ENCODE data around the gene AGBL4. TPM values are rescaled to one million over a fixed set of nuclear protein-coding genes. Genes with fewer than 3 reads are reported as not detected.

The AGBL4 gene
- total and polyA plus RNA-seq, 2 of the 4 experiments (the other 2 are of a cell fraction), result not detected

DNA sequence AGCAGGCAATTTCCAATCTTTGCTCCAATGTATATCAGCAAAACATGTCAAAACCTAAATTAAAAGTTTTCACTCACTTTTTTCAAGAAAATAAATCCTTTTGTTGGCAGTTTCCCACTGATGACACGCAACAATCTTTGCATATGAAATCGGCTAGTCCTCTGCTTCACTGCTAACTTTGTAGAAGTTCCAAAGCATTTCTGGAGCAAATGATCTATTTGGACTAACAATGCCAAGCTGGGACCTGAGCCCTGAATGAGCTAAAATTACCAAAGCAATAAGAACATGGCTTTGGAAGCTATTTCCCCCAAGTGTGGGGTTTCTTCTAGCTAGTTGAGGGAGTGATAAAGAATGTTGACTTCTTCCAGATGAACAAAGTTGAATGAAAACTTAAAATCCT is 1252.2 kb downstream of the AGBL4 start:
- ATAC-seq (ENCODE audit: low read depth), result no peak
- intact Hi-C loops (cut with micrococcal nuclease), result no loop called here
- CTCF ChIA-PET, result no interaction called here

More for the DNA sequence above, 1252.2 kb downstream of the AGBL4 start:
- no peaks in the 10 kb centered on the region for H4K20me1 ChIP-seq (ENCODE audit: insufficient read depth, low read length)
- H2BK20ac ChIP-seq (ENCODE audit: low read depth, low read length), result no peak overlapping the region
- H3K27me3 ChIP-seq (ENCODE audit: control insufficient read depth, insufficient read depth, low read length), result no peaks in the 10 kb centered on the region; the same call in 1 of the 2 replicates
- POLR2A ChIA-PET (ENCODE audit: unreplicated experiment), result no interaction called here
- no TSS peak for BruUV-seq (replicated peaks)
- no peak overlapping the region for H3K4me3 ChIP-seq (ENCODE audit: insufficient read depth, low read depth, low read length)
- H3K4ac ChIP-seq (ENCODE audit: low read depth, low read length), result no peak overlapping the region
- H4K91ac ChIP-seq (ENCODE audit: insufficient read depth, low read depth, low read length), result no peak overlapping the region
- H3K27ac ChIP-seq (ENCODE audit: insufficient read depth, low read length), result no peak overlapping the region
- no peak for TF ChIP-seq SMC3 (IDR thresholded peaks at IDR 0.05; ENCODE audit: low read depth, low read length)
- no peak for TF ChIP-seq NFE2L2 (IDR thresholded peaks at IDR 0.05; ENCODE audit: low read depth, low read length)
- no peak for TF ChIP-seq CEBPB (IDR thresholded peaks at IDR 0.05; ENCODE audit: low read depth, low read length)
- no peak for TF ChIP-seq MAFK (IDR thresholded peaks at IDR 0.05; ENCODE audit: low read depth, low read length)
- no peak for TF ChIP-seq RAD21 (IDR thresholded peaks at IDR 0.05; ENCODE audit: low read length)
- TF ChIP-seq, protein P1, sequence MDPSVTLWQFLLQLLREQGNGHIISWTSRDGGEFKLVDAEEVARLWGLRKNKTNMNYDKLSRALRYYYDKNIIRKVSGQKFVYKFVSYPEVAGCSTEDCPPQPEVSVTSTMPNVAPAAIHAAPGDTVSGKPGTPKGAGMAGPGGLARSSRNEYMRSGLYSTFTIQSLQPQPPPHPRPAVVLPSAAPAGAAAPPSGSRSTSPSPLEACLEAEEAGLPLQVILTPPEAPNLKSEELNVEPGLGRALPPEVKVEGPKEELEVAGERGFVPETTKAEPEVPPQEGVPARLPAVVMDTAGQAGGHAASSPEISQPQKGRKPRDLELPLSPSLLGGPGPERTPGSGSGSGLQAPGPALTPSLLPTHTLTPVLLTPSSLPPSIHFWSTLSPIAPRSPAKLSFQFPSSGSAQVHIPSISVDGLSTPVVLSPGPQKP (IDR thresholded peaks at IDR 0.05; ENCODE audit: borderline replicate concordance, low read depth, low read length), result no peak
- TF ChIP-seq BHLHE40 (IDR thresholded peaks at IDR 0.05; ENCODE audit: low read depth, low read length), result no peak
- TF ChIP-seq, protein P2, sequence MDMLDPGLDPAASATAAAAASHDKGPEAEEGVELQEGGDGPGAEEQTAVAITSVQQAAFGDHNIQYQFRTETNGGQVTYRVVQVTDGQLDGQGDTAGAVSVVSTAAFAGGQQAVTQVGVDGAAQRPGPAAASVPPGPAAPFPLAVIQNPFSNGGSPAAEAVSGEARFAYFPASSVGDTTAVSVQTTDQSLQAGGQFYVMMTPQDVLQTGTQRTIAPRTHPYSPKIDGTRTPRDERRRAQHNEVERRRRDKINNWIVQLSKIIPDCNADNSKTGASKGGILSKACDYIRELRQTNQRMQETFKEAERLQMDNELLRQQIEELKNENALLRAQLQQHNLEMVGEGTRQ (IDR thresholded peaks at IDR 0.05; ENCODE audit: low read depth, low read length), result no peak
- no peak for TF ChIP-seq RCOR1 (IDR thresholded peaks at IDR 0.05; ENCODE audit: insufficient replicate concordance, low read length)
- TF ChIP-seq RFX5 (IDR thresholded peaks at IDR 0.05; ENCODE audit: low read depth, low read length), result no peak
- TF ChIP-seq, protein P3, sequence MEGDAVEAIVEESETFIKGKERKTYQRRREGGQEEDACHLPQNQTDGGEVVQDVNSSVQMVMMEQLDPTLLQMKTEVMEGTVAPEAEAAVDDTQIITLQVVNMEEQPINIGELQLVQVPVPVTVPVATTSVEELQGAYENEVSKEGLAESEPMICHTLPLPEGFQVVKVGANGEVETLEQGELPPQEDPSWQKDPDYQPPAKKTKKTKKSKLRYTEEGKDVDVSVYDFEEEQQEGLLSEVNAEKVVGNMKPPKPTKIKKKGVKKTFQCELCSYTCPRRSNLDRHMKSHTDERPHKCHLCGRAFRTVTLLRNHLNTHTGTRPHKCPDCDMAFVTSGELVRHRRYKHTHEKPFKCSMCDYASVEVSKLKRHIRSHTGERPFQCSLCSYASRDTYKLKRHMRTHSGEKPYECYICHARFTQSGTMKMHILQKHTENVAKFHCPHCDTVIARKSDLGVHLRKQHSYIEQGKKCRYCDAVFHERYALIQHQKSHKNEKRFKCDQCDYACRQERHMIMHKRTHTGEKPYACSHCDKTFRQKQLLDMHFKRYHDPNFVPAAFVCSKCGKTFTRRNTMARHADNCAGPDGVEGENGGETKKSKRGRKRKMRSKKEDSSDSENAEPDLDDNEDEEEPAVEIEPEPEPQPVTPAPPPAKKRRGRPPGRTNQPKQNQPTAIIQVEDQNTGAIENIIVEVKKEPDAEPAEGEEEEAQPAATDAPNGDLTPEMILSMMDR (conservative IDR thresholded peaks at IDR 0.05; ENCODE audit: low read depth, low read length), result no peak
- TF ChIP-seq MAZ (IDR thresholded peaks at IDR 0.05; ENCODE audit: borderline replicate concordance, low read depth, low read length), result no peak
- no peaks in the 10 kb centered on the region for H3K9me3 ChIP-seq (ENCODE audit: control insufficient read depth, insufficient read depth, low read length)
- DNase-seq, result no peak
- H3K36me3 ChIP-seq (ENCODE audit: control insufficient read depth, insufficient read depth, low read length), result no peaks in the 10 kb centered on the region
- H4K5ac ChIP-seq (ENCODE audit: low read depth, low read length), result no peak overlapping the region
- H3K4me1 ChIP-seq (ENCODE audit: control insufficient read depth, insufficient read depth, low read length), result no peaks in the 10 kb centered on the region
- no peak overlapping the region for H2AFZ ChIP-seq (replicated peaks; ENCODE audit: low read length, poor library complexity)
- WGBS, 2 experiments (ENCODE audit: extremely low coverage in 2 of 2, insufficient read length in 1 of 2), result no CpG with 5 or more reads among the region's 2 CpGs
- no peak overlapping the region for H2AK9ac ChIP-seq (replicated peaks; ENCODE audit: low read depth, low read length, poor library complexity)
- in situ Hi-C loops (cut with MboI; ENCODE audit: low sequenced_read_pairs) (no loop called here), dilution Hi-C loops (cut with HindIII; ENCODE audit: low sequenced_read_pairs, unreplicated experiment) (no loop called here)
- H2AK5ac ChIP-seq (ENCODE audit: low read depth, low read length), result no peak overlapping the region
- H3K9ac ChIP-seq (ENCODE audit: low read depth, low read length), result no peak overlapping the region
- no peak overlapping the region for H3K14ac ChIP-seq (replicated peaks; ENCODE audit: low read depth, low read length)
- no peak overlapping the region for H4K8ac ChIP-seq (ENCODE audit: low read depth in 2 of 2, low read length in 2 of 2)
- H3K23ac ChIP-seq (ENCODE audit: low read depth, low read length), result no peak overlapping the region
- H3K9me1 ChIP-seq (ENCODE audit: insufficient read depth, low read length), result no peaks in the 10 kb centered on the region
- no peak overlapping the region for H2BK5ac ChIP-seq (ENCODE audit: low read depth, low read length, poor library complexity, severe bottlenecking)
- H3K4me2 ChIP-seq (ENCODE audit: low read depth, low read length), result no peak overlapping the region
- no peak overlapping the region for H2BK120ac ChIP-seq (ENCODE audit: low read depth, low read length)
- H3K56ac ChIP-seq (ENCODE audit: extremely low read depth, insufficient read depth, low read length), result no peak overlapping the region
- no peak overlapping the region for H2BK15ac ChIP-seq (ENCODE audit: low read depth, low read length)
- H3K79me1 ChIP-seq (ENCODE audit: low read depth in 1 of 2, low read length in 2 of 2), result no peaks in the 10 kb centered on the region
- H3K18ac ChIP-seq (ENCODE audit: low read depth, low read length), result no peak overlapping the region
